Left lung (tissue), 10 donors: Measurements from ENCODE around the gene BATF2. TPM values are rescaled to one million over a fixed set of nuclear protein-coding genes. Genes with fewer than 3 reads are reported as not detected.
"Not testable (repeated sequence)": the region's sequence is repeated elsewhere in the genome, so short reads cannot be mapped to it uniquely, and the experiment has no call there.

ENCODE experiments used
- ATAC-seq: fragments of 200-7000 bp; cut with Tn5 transposase; one replicate; pipeline ENCODE4 v1.9.1; 2020; ENCODE audit warnings: moderate library complexity
- DNase-seq, 4 donors: peaks; one replicate each; pipeline ENCODE4 v3.0.0-alpha.2; 2013 to 2020
- H3K27ac ChIP-seq, 2 donors: fragments of 200-600 bp; sonication (generic) in 1 of 2; one replicate each; pipeline versions ENCODE4 v1.5.0 to v1.8.0; 2020 to 2021
- H3K27me3 ChIP-seq, 2 donors: fragments of 200-600 bp; sonication (generic) in 1 of 2; one replicate each; pipeline versions ENCODE4 v1.5.0 to v1.8.0; 2020 to 2021
- H3K36me3 ChIP-seq, 2 donors: fragments of 200-600 bp; sonication (generic) in 1 of 2; one replicate each; pipeline versions ENCODE4 v1.5.0 to v1.8.0; 2020 to 2021
- H3K4me1 ChIP-seq, 2 donors: fragments of 200-600 bp; one replicate each; pipeline ENCODE4 v1.8.0; 2021
- H3K4me3 ChIP-seq, 2 donors: fragments of 200-600 bp; sonication (generic) in 1 of 2; one replicate each; pipeline versions ENCODE4 v1.5.0 to v1.8.0; 2020 to 2021; ENCODE audit warnings: mild to moderate bottlenecking in 1 of 2
- H3K9me3 ChIP-seq, 2 donors: fragments of 200-600 bp; sonication (generic) in 1 of 2; one replicate each; pipeline versions ENCODE4 v1.5.0 to v1.8.0; 2020 to 2021
- CTCF ChIP-seq, 2 donors: fragments of 200-600 bp; sonication (generic) in 1 of 2; IDR thresholded peaks; one replicate each; pipeline versions ENCODE4 v1.5.0 to v1.8.0; 2021; ENCODE audit warnings: antibody characterized with exemption in 2 of 2
- intact Hi-C, 2 donors: fragments of 100-400 bp; cut with DNase I; formaldehyde crosslinking; loops; one replicate each; pipeline versions ENCODE4 v1.11.2 to v1.14.2; 2022
- polyA plus RNA-seq, 6 donors: library from polyadenylated mRNA; unstranded; fragments of 120-200 nt; gene quantifications; one replicate each; pipeline ENCODE4 v1.2.1, GENCODE V29; 2013; ENCODE audit not compliant: insufficient read length in 6 of 6
- total RNA-seq, 2 donors: library from RNA; stranded (reverse); fragmentation: NEBNext Ultra II Directional; extraction: Animal tissue kit (Norgen Biotek cat#: 25700); gene quantifications; one replicate each; pipeline ENCODE4 v1.2.1, GENCODE V29; 2021
- donor health status: DM: no; HTN: yes; CAD: no.
- donor health status: DM: no; HTN: no; CAD: no.

The BATF2 gene
- total and polyA plus RNA-seq, 8 donors: 2.6 to 8.1 (median 3.5) TPM

GRCh38 chr11:64989416-64989815 is 7.4 kb downstream of the BATF2 start:
- H3K36me3 ChIP-seq: peaks cover 0 to 35% of the 10 kb centered on the region in 2 donors
- peak overlapping the region in 1 of 2 donors; percentile 18 for H3K4me3 ChIP-seq
- DNase-seq (peak in 1 of 4 donors; percentile 65), ATAC-seq (no peak)
- intact Hi-C loops: no loop called here
- no peaks in the 10 kb centered on the region for H3K9me3 ChIP-seq
- no peak for TF ChIP-seq CTCF (IDR thresholded peaks at IDR 0.05)
- H3K27me3 ChIP-seq: no peaks in the 10 kb centered on the region
- peaks cover 8 to 54% of the 10 kb centered on the region in 2 donors for H3K4me1 ChIP-seq
- H3K27ac ChIP-seq: peak overlapping the region in 1 of 2 donors; percentile 79

GRCh38 chr11:64987998-64988854 is 8.5 kb downstream of the BATF2 start:
- Histone ChIP-seq H3K27ac (peak overlapping the region in 1 of 2 donors; percentile 79), H3K4me1 (peaks cover 8 to 43% of the 10 kb centered on the region in 2 donors), H3K4me3 (no peak overlapping the region), H3K9me3 (no peaks in the 10 kb centered on the region), H3K27me3 (no peaks in the 10 kb centered on the region), H3K36me3 (peaks cover 0 to 27% of the 10 kb centered on the region in 2 donors)
- ATAC-seq (no peak), DNase-seq (peak in 1 of 4 donors; percentile 28)
- no peak for TF ChIP-seq CTCF (IDR thresholded peaks at IDR 0.05)
- intact Hi-C loops: no loop called here

GRCh38 chr11:64983339-64983738 is 13.4 kb downstream of the BATF2 start:
- H3K36me3 ChIP-seq, ATAC-seq, H3K27me3 ChIP-seq, H3K27ac ChIP-seq, H3K4me3 ChIP-seq, H3K4me1 ChIP-seq, H3K9me3 ChIP-seq, DNase-seq, intact Hi-C loops: not testable (repeated sequence)

GRCh38 chr11:64976651-64977050 is 20.1 kb downstream of the BATF2 start:
- no peaks in the 10 kb centered on the region for H3K36me3 ChIP-seq
- DNase-seq: peak in 1 of 4 donors; percentile 2
- intact Hi-C loops: no loop called here
- H3K4me1 ChIP-seq: peaks cover 0 to 2% of the 10 kb centered on the region in 2 donors
- no peaks in the 10 kb centered on the region for H3K9me3 ChIP-seq
- TF ChIP-seq CTCF (IDR thresholded peaks at IDR 0.05): no peak
- ATAC-seq: no peak
- peaks cover 0 to 19% of the 10 kb centered on the region in 2 donors for H3K27me3 ChIP-seq
- H3K27ac ChIP-seq: no peak overlapping the region
- no peak overlapping the region for H3K4me3 ChIP-seq

GRCh38 chr11:64974124-64974523 is 22.6 kb downstream of the BATF2 start:
- Histone ChIP-seq H3K4me3 (no peak overlapping the region), H3K4me1 (peaks cover 0 to 9% of the 10 kb centered on the region in 2 donors), H3K27ac (no peak overlapping the region), H3K27me3 (peaks cover 0 to 30% of the 10 kb centered on the region in 2 donors), H3K36me3 (no peaks in the 10 kb centered on the region), H3K9me3 (no peaks in the 10 kb centered on the region)
- TF ChIP-seq CTCF (IDR thresholded peaks at IDR 0.05): no peak
- intact Hi-C loops: no loop called here
- DNase-seq: no peak
- ATAC-seq: no peak
